A673 (cell line): ENCODE results near the gene MTAP. TPM values are rescaled to one million over a fixed set of nuclear protein-coding genes. Genes with fewer than 3 reads are reported as not detected.

Experiments used
- BruUV-seq: library from RNA; stranded (reverse); fragments of 400-500 nt; replicated peaks from 2 replicates; lab custom pipeline; 2021; lab: Mats Ljungman, UMichigan
- CTCF ChIA-PET: fragments of 300-600 bp; sonication (Branson Sonifier 250); formaldehyde crosslinking; loops from one replicate; lab custom pipeline; 2022; ENCODE audit warnings: antibody characterized with exemption; lab: Charles Lee
- POLR2A ChIA-PET: fragments of 300-600 bp; sonication (Branson Sonifier 250); formaldehyde crosslinking; loops from one replicate; lab custom pipeline; 2022; ENCODE audit warnings: antibody characterized with exemption; ENCODE audit not compliant: low non-redundant PET; lab: Charles Lee
- DNase-seq: peaks from one replicate; pipeline ENCODE4 v3.0.0-alpha.2; 2015; ENCODE audit warnings: low spot score
- H3K27ac ChIP-seq: fragments of 200-600 bp; sonication (generic); 2 replicates; pipeline ENCODE4 v1.5.1; 2016; ENCODE audit warnings: mixed run types, low read depth, mild to moderate bottlenecking, mixed read lengths, antibody characterized with exemption, low read length; ENCODE audit not compliant: poor library complexity, severe bottlenecking
- H3K27me3 ChIP-seq: fragments of 200-600 bp; sonication (generic); replicated peaks from 2 replicates; pipeline ENCODE4 v1.6.1; 2017; ENCODE audit warnings: mixed run types, low read depth, mild to moderate bottlenecking, mixed read lengths, antibody characterized with exemption, low read length; ENCODE audit not compliant: insufficient read depth, poor library complexity
- H3K36me3 ChIP-seq: fragments of 200-600 bp; sonication (generic); 2 replicates; pipeline ENCODE4 v1.6.1; 2016; ENCODE audit warnings: mixed run types, mild to moderate bottlenecking, mixed read lengths, antibody characterized with exemption, low read length; ENCODE audit not compliant: insufficient read depth, poor library complexity, severe bottlenecking
- H3K4me1 ChIP-seq: fragments of 200-600 bp; sonication (generic); 2 replicates; pipeline ENCODE4 v1.6.1; 2017; ENCODE audit warnings: mixed run types, mild to moderate bottlenecking, mixed read lengths, antibody characterized with exemption, low read length; ENCODE audit not compliant: insufficient read depth, poor library complexity, severe bottlenecking
- H3K4me3 ChIP-seq: fragments of 200-600 bp; sonication (generic); 2 replicates; pipeline ENCODE4 v1.5.1; 2016; ENCODE audit warnings: low read depth, mixed run types, mild to moderate bottlenecking, mixed read lengths, low read length; ENCODE audit not compliant: poor library complexity, severe bottlenecking
- H3K9me3 ChIP-seq: fragments of 200-600 bp; sonication (generic); 2 replicates; pipeline ENCODE4 v1.6.1; 2016; ENCODE audit warnings: mixed run types, low read depth, mild to moderate bottlenecking, mixed read lengths, antibody characterized with exemption, low read length; ENCODE audit not compliant: poor library complexity, severe bottlenecking
- EZH2 ChIP-seq: fragments of 200-600 bp; sonication (generic); IDR thresholded peaks from 2 replicates; pipeline ENCODE4 v1.6.1; 2017; ENCODE audit warnings: borderline replicate concordance, low read depth, mild to moderate bottlenecking, mixed read lengths, antibody characterized with exemption, low read length; ENCODE audit not compliant: poor library complexity, severe bottlenecking
- intact Hi-C: fragments of 100-400 bp; cut with micrococcal nuclease; formaldehyde crosslinking; loops from one replicate; pipeline ENCODE4 v1.10.0; 2022; ENCODE audit not compliant: unreplicated experiment
- total RNA-seq: library from RNA; stranded (reverse); gene quantifications from 2 replicates; pipeline ENCODE4 v1.2.3, GENCODE V29; 2021
- TF ChIP-seq, protein P1 (sequence below): fragments of 300-800, 200-600 bp; sonication (generic); conservative IDR thresholded peaks from 2 replicates; pipeline ENCODE4 v1.5.1; 2017; ENCODE audit warnings: low read depth, mild to moderate bottlenecking, antibody characterized with exemption, low read length, moderate library complexity, mixed read lengths

Gene MTAP
- total RNA-seq, 1 experiment from 2014 or later = 39.2 TPM

DNA sequence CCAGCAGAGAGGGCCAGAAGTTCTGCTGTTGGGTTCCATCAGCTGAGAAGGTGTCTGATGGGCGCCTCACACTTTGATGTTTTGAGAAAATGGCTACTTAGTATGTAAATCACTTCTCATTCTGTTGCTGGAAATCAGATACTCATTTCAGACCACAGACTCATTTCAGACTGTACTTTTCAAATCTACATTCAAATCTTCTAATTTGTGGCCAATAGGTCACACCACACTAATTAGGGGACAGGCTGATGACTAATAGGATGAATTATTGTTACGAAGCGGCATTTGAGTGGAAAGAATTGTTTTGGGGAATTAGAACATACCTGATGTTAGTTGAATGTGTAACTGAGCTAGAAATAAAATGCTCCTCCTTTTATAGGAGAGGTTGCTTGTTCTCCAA, 13.2 kb downstream of the MTAP start:
- ChIA-PET CTCF (no interaction called here), POLR2A (no interaction called here)
- Histone ChIP-seq H3K27me3 (no peaks in the 10 kb centered on the region), H3K36me3 (peaks cover 24% of the 10 kb centered on the region), H3K4me1 (peaks cover under 1% of the 10 kb centered on the region), H3K27ac (no peak overlapping the region), H3K9me3 (no peaks in the 10 kb centered on the region), H3K4me3 (no peak overlapping the region)
- TF ChIP-seq, protein P1, sequence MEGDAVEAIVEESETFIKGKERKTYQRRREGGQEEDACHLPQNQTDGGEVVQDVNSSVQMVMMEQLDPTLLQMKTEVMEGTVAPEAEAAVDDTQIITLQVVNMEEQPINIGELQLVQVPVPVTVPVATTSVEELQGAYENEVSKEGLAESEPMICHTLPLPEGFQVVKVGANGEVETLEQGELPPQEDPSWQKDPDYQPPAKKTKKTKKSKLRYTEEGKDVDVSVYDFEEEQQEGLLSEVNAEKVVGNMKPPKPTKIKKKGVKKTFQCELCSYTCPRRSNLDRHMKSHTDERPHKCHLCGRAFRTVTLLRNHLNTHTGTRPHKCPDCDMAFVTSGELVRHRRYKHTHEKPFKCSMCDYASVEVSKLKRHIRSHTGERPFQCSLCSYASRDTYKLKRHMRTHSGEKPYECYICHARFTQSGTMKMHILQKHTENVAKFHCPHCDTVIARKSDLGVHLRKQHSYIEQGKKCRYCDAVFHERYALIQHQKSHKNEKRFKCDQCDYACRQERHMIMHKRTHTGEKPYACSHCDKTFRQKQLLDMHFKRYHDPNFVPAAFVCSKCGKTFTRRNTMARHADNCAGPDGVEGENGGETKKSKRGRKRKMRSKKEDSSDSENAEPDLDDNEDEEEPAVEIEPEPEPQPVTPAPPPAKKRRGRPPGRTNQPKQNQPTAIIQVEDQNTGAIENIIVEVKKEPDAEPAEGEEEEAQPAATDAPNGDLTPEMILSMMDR = no peak
- TF ChIP-seq EZH2 = no peak
- no TSS peak for BruUV-seq
- DNase-seq = no peak
- intact Hi-C loops = no loop called here

GRCh38 chr9:21817176-21817575, 14.7 kb downstream of the MTAP start:
- POLR2A ChIA-PET = no interaction called here
- no peak for DNase-seq

GRCh38 chr9:21825637-21826036, 23.2 kb downstream of the MTAP start:
- no peaks in the 10 kb centered on the region for H3K27me3 ChIP-seq
- DNase-seq = no peak
- ChIA-PET POLR2A (no interaction called here), CTCF (no interaction called here)
- H3K4me3 ChIP-seq = no peak overlapping the region
- H3K9me3 ChIP-seq = no peaks in the 10 kb centered on the region
- H3K27ac ChIP-seq = no peak overlapping the region
- TF ChIP-seq, protein P1 = no peak
- no peak for TF ChIP-seq EZH2
- intact Hi-C loops = no loop called here
- no peaks in the 10 kb centered on the region for H3K4me1 ChIP-seq
- no TSS peak for BruUV-seq
- peaks cover 7% of the 10 kb centered on the region for H3K36me3 ChIP-seq

More at GRCh38 chr9:21817176-21817575, 14.7 kb downstream of the MTAP start:
- no peaks in the 10 kb centered on the region for H3K27me3 ChIP-seq
- H3K4me3 ChIP-seq = no peak overlapping the region
- BruUV-seq = no TSS peak
- TF ChIP-seq, protein P1 = no peak
- TF ChIP-seq EZH2 = no peak
- no peaks in the 10 kb centered on the region for H3K4me1 ChIP-seq
- no peak overlapping the region for H3K27ac ChIP-seq
- peaks cover 24% of the 10 kb centered on the region for H3K36me3 ChIP-seq
- intact Hi-C loops = no loop called here
- CTCF ChIA-PET = no interaction called here
- no peaks in the 10 kb centered on the region for H3K9me3 ChIP-seq
